ENCODE measurements around the gene OVOL1. TPM values are rescaled to one million over a fixed set of nuclear protein-coding genes. Genes with fewer than 3 reads are reported as not detected.
A peak's percentile ranks its signal among the peaks of the same experiment; 100 is the strongest.
"Not testable (repeated sequence)": the region's sequence is repeated elsewhere in the genome, so short reads cannot be mapped to it uniquely, and the experiment has no call there.

Gene OVOL1
- 10 to 100 TPM; 14.6 to 17.3 (median 17.1) TPM for polyA plus RNA-seq (ENCODE audit: insufficient read length in 3 of 3)
- long read RNA-seq, donor 1, transcript OVOL1-201 (4 exons, 3,034 nt) = major isoform, 6 of 6 reads
- long read RNA-seq, donor 1, partial matches to known transcripts = 0 of 6 reads
- long read RNA-seq, donor 1, other reads (novel, unspliced or antisense) = 0 of 6 reads
- long read RNA-seq, donor 2, partial matches to known transcripts = 0 of 4 reads
- long read RNA-seq, donor 2, other reads (novel, unspliced or antisense) = 0 of 4 reads
- long read RNA-seq, donor 3, transcript OVOL1-201 (4 exons, 3,034 nt) = major isoform, 5 of 5 reads
- long read RNA-seq, donor 3, partial matches to known transcripts = 0 of 5 reads
- long read RNA-seq, donor 3, other reads (novel, unspliced or antisense) = 0 of 5 reads
- long read RNA-seq, donor 4, partial matches to known transcripts = 0 of 4 reads
- long read RNA-seq, donor 4, other reads (novel, unspliced or antisense) = 0 of 4 reads
- long read RNA-seq, donor 5, partial matches to known transcripts = 0 of 4 reads
- long read RNA-seq, donor 5, other reads (novel, unspliced or antisense) = 0 of 4 reads
- long read RNA-seq, donor 6, transcript OVOL1-201 (4 exons, 3,034 nt) = major isoform, 7 of 7 reads
- long read RNA-seq, donor 6, partial matches to known transcripts = 0 of 7 reads
- long read RNA-seq, donor 6, other reads (novel, unspliced or antisense) = 0 of 7 reads
- long read RNA-seq, donor 7, partial matches to known transcripts = 0 of 3 reads
- long read RNA-seq, donor 7, other reads (novel, unspliced or antisense) = 0 of 3 reads
- long read RNA-seq, donor 8, partial matches to known transcripts = 0 of 2 reads
- long read RNA-seq, donor 8, other reads (novel, unspliced or antisense) = 0 of 2 reads
- long read RNA-seq, donor 9, partial matches to known transcripts = 0 of 2 reads
- long read RNA-seq, donor 9, other reads (novel, unspliced or antisense) = 0 of 2 reads
- long read RNA-seq, donor 10, partial matches to known transcripts = 0 of 4 reads
- long read RNA-seq, donor 10, other reads (novel, unspliced or antisense) = 0 of 4 reads
- long read RNA-seq, donor 11, transcript OVOL1-201 (4 exons, 3,034 nt) = major isoform, 5 of 5 reads
- long read RNA-seq, donor 11, partial matches to known transcripts = 0 of 5 reads
- long read RNA-seq, donor 11, other reads (novel, unspliced or antisense) = 0 of 5 reads
- long read RNA-seq, donor 12, partial matches to known transcripts = 5 of 10 reads
- long read RNA-seq, donor 12, other reads (novel, unspliced or antisense) = 0 of 10 reads
- long read RNA-seq, donor 13, partial matches to known transcripts = 0 of 6 reads
- long read RNA-seq, donor 13, other reads (novel, unspliced or antisense) = 0 of 6 reads
- long read RNA-seq, donor 14 = 0 reads
- long read RNA-seq, donor 15, transcript OVOL1-201 (4 exons, 3,034 nt) = major isoform, 14 of 15 reads
- long read RNA-seq, donor 15, partial matches to known transcripts = 0 of 15 reads
- long read RNA-seq, donor 15, other reads (novel, unspliced or antisense) = 0 of 15 reads
- long read RNA-seq, donor 16, transcript OVOL1-201 (4 exons, 3,034 nt) = major isoform, 5 of 5 reads
- long read RNA-seq, donor 16, partial matches to known transcripts = 0 of 5 reads
- long read RNA-seq, donor 16, other reads (novel, unspliced or antisense) = 0 of 5 reads

- peak; percentile 52 for DNase-seq
Measured at GRCh38 chr11:65786786-65787636, at the start of gene OVOL1. OVOL1 (plus strand) TSS chr11:65787063; CDS start chr11:65787374, 311 bp downstream.

GRCh38 chr11:65739022-65739421, 47.8 kb upstream of the OVOL1 start:
- no peak for DNase-seq

GRCh38 chr11:65741185-65741584, 45.7 kb upstream of the OVOL1 start:
- DNase-seq = no peak

GRCh38 chr11:65742353-65742752, 44.5 kb upstream of the OVOL1 start:
- DNase-seq = no peak

GRCh38 chr11:65743681-65744025, 43.2 kb upstream of the OVOL1 start:
- DNase-seq = no peak

- DNase-seq = peak; percentile 3
Measured at GRCh38 chr11:65744026-65744698, 42.7 kb upstream of the OVOL1 start.

- no peak for DNase-seq
Measured at GRCh38 chr11:65744699-65745042, 42.2 kb upstream of the OVOL1 start.

GRCh38 chr11:65745049-65745448, 41.8 kb upstream of the OVOL1 start:
- no peak for DNase-seq

- DNase-seq = not testable (repeated sequence)
Measured at GRCh38 chr11:65762169-65762568, 24.7 kb upstream of the OVOL1 start.

- not testable (repeated sequence) for DNase-seq
Measured at GRCh38 chr11:65762816-65763215, 24.0 kb upstream of the OVOL1 start.

- DNase-seq = peak; percentile 58
Measured at GRCh38 chr11:65764434-65764833, 22.4 kb upstream of the OVOL1 start.

- no peak for DNase-seq
Measured at GRCh38 chr11:65766535-65766934, 20.3 kb upstream of the OVOL1 start.

GRCh38 chr11:65767406-65767805, 19.5 kb upstream of the OVOL1 start:
- no peak for DNase-seq

GRCh38 chr11:65767806-65768205, 19.1 kb upstream of the OVOL1 start:
- DNase-seq = not testable (repeated sequence)

GRCh38 chr11:65770951-65771567, 15.8 kb upstream of the OVOL1 start:
- DNase-seq = no peak

GRCh38 chr11:65771589-65772112, 15.2 kb upstream of the OVOL1 start:
- DNase-seq = no peak

GRCh38 chr11:65773784-65774411, 13.0 kb upstream of the OVOL1 start:
- no peak for DNase-seq

GRCh38 chr11:65774525-65775306, 12.1 kb upstream of the OVOL1 start:
- DNase-seq = no peak
